Dermis microvascular lymphatic vessel endothelial cell (primary cell): ENCODE results near the gene LCP2. TPM values are rescaled to one million over a fixed set of nuclear protein-coding genes. Genes with fewer than 3 reads are reported as not detected.

ENCODE experiments used
- DNase-seq, 2 donors: peaks; one replicate each; pipeline versions ENCODE4 v3.0.0 to v3.0.0-alpha.2; 2010; ENCODE audit warnings: low read depth in 2 of 2
- total RNA-seq: library from RNA; depleted of rRNA; stranded (reverse); fragments of >200 nt; gene quantifications from 2 replicates; pipeline ENCODE4 v1.2.1, GENCODE V29; 2014

The LCP2 gene
- total RNA-seq, result 0.13 and 0.26 TPM in 2 replicates

DNA sequence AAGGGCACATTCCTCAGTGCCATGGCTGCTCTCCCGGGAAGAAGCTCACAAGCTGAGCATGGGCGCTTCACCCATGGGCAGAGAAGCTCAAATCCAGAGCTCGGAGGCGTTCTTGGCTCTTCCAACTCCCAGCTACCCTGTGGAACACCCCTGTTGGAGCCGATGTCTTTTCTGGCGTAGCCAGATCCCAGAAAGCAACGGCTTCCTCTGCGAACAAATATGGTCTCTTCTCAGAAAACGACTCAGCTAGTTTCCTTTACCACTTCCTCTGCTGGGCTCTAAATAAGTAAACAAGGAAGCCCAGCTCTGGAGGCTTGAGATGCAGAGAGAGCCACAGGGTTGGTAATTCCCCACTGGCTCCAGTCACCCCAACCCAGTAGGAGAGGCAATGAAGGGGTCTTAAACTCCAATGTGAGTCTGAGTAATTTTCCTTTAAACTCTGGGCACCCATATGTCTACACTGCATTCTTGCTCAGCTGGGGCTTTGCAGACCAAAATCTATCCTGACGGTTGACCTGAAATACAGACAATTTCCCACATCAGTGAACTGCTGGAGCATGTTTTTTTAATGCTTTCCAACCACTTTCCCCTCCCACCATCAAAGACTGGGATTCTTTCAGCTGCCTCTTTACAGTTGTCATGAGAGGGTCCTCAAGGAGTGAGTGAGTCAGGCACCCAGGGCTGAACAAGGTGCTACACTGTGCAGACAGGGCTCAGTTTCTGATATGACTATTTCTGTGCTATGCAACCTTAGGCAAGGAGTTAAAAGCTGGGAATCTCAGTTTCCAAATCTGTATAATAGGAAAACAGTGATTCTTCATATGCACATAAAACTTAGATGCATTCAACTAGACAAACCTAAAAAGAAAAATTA is at the start of gene LCP2:
TSS of gene LCP2 (minus strand) at position 189 of the 874 bp plus-strand sequence. CDS start at position 23, 166 bp downstream.
- no peak for DNase-seq

DNA sequence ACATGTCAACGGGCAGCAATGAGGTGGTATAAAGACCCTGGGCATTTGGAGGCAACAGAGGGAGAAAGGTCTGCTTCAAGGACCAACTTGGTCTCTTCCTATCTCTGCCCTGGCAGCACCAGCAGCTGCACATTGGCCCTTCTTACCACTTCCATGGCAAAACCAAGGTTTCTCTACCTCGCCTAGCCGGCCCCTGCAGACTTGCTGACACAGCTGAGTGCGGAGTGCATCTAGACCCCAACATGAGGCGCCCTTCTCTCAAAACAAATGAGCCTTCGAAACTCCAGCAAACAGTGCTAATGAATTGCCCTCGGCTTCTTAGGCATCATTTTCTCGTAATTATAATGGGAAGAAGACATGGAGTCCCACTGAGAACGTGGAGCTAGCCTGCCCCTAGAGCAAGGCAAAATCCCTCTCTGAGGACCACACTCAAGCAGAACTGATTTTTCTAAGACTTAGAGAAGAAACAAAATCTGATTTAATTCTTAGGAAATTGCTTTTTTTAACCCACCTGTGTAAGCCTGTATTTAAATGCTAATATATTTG is 49.5 kb upstream of the LCP2 start:
- DNase-seq, result no peak

DNA sequence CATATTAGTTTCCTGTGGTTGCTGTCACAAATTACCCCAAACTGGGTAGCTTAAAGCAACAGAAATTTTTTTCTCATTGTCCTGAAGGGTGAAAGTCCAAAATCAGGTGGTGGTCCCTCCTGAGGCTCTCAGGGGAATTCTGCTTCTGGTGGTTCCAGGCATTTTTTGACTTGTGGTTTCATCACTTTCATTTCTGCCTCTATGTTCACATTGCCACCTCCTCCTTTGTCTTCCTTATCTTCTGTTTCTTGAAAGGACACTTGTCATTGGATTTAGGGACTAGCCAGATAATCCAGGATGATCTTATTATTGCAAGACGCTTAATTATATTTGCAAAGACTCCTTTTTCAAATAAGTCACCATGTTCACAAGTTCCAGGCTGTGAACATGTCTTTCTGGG is 48.4 kb upstream of the LCP2 start:
- DNase-seq, result no peak

DNA sequence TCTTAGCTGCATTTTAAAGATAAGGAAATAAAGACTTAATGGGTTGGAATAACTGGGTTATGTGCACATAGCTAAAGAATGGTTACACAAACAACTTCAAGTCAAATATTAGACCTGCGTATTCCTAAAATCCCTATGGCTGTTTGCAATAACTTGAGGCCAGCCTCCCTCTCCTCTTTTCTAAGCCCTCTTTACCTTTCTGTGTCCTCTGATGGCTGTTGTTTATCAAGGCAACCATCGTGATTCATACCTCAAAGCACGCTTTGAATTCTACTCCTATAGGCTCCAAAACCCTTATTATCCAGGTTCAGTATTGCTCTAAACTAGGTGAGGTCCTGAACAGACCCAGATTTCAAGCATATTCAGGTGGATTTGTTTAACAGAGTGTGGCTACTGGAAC is 45.6 kb upstream of the LCP2 start:
- DNase-seq, result no peak

DNA sequence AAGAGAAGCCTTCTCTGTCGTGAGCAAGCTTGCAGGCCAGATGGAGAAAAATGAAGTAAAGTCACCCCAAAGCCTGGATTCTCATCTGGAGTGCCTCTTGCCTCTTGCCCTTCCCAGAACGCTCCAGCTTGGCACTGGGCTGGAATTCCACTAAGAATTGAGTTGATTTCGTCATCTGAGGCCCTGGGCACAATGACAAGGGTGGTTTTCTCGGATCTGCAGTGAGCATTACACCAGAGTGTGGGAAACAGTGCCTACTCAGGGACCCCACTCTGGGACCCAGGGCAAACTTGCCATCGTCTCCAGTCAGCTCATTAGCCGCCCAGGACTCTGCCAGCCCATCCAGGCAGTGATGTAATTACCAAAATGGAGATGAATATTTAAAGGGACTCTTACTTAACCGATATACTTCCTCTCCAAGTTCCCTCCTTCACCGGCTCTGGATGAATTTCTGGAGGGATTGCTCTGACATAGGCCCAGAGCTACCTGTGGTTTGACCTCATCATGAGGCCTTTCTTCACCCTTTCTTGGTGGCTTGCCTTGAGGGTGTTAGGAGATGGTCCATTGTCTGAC is 44.7 kb upstream of the LCP2 start:
- DNase-seq, result no peak

DNA sequence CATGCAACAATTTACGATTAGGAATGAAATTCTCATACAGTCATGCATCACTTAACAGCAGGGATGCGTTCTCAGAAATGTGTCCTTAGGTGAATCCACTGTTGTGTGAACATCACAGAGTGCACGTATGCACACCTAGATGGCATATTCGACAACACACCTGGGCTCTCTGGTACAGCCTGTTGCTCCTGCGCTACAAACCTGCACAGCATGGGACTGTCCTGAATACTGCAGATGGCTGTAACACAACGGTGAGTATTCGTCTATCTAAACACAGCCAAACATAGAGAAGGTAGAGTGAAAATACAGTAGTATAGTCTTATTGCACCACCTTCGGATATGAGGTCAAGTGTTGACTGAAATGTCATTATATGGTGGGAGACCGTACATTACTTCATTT is 44.0 kb upstream of the LCP2 start:
- DNase-seq, result no peak

DNA sequence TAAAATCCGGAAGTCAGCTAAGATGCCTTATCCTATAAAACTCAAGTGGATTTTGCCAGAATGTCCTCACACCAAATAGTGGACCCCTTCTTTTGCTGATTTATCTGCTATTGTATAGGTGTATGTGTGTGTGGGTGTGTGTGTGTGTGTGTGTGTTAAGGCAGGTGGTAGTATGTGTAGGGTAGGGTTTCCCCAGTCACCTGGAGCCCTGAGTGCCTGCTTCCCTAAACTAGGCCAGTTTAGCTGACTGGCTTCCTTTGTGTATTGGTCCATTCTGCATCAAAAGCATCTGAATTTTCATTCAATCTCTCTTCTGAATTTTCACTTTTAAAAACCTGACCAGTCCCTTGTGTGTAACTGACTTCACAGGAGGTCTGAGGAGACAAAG is 42.2 kb upstream of the LCP2 start:
- no peak for DNase-seq

DNA sequence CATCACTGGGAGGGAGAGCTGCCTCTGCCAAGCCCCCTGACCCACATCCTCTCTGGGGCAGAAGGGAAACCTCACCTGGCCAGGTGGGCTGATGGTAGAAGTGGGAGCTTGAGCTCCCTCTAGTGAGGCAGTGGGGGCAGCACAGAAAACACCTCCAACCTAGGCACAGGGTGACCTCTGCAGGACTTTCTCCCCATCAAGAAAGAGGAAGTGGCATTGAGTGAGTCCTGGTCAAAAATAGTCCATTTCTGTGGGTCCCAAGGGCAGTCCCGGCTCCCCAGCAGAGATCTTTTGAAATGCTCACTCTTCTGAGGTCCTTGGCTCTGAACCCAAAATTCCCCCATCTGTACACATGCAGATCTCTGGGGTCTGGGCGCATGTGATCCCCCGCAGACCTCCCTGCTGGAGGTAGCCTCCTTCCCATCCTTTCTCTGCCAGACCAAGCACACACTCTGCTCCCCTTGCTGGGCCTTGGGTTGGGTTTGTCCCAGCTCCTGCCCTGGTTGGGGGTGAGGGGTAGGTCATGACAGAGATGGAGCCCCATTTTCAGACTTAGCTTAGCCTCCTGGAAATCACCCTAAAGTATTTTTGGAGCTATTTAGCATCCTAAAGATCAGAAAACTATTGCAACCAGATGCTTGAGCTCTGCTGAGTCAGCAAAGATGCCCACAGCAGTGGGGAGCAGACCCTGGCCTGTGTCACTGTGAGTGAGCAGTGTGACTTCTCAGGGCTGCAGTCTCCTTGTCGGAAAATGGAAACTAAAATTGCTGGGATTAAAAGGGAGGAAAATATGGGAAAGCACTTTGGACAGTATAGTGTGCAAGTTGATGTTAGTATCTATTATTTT is 41.6 kb upstream of the LCP2 start:
- no peak for DNase-seq

DNA sequence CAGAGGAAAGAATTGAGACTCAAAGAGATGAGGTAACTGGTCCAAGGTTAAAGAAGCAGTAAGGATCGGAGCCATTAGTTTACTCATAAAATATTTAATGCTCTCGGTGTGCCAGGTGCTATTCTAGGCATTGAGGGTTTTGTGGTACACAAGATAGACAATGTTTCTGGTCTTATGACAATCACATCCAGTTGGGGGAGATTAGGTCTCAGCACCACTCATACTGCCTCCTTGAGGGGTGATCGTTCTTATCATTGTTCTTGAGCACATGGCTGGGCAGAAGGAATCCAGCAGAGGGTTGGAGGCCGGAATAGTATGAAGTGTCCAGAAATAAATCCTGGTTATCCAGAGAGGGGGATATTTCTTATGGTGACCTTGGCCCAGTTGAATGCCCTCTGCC is 40.7 kb upstream of the LCP2 start:
- DNase-seq, result no peak

DNA sequence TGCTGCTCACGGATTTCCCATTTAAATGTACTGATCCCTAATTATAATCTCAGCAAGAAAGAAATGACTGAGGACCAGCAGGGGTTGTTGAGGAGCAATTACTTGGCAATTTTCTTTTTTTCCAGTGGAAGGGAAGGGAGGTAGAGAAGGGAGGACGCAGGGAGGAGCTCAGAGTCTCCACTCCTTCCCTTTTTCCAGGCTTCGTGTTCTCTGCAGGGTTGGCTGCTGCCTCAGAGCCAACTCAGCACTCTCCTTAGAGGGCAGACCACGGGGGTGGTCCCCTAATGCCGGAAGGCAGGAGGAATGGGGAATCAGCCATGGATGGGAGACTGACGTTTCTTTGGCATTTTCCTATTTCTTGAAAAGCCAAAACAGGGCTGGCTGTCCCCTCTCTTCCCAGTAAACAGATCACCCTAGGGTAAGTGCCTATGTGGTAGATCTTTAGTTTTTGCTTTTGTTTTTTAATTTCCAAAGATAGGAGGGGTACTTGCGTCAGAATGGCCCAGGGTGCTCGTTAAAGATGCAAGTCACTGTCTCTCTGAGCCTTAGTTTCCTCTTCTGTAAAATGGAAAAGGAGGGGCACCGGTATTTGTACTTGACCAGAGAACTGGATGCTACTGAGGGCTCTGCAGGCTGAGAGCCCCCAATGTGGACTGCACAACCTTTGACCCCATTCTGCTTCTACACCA is 39.6 kb upstream of the LCP2 start:
- DNase-seq, result no peak

DNA sequence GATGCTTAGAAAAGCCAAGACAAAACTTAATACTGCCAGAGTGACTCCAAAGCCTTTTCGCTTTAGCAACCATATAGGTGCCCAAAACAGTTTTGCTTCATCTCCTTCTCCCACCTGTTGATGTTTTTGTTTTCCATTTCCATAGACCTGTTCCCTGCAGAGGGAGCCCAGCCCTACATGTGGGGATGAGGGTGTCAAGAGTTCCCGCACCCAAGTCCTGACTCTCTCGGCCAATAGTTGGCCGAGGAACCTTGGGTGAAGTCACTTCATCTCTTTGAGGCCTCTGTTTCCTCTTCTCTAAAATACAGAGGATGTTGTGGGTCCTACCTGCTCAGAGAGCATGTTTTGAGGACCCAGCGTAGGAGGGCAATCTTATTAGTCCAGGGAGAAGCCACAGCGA is 38.5 kb upstream of the LCP2 start:
- DNase-seq, result no peak

DNA sequence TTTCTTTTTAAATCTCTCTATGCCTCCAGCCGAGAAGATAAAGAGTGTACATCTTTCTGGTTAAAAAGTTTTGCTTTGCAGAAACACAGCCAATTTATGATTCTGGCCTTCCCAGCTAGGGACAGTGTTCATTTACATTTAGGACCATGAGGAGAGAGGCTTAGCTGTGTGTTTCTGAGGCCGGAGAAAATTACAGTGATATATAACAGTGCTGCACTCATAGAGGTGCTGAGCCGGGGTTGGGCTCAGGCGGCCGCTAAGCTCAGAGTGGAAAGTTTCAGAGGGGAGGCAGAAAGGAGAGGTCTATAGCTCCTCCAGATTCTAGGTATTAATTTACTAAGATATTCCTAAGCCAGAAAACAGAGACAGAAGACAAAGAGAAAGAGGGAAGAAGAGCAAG is 37.0 kb upstream of the LCP2 start:
- no peak for DNase-seq

DNA sequence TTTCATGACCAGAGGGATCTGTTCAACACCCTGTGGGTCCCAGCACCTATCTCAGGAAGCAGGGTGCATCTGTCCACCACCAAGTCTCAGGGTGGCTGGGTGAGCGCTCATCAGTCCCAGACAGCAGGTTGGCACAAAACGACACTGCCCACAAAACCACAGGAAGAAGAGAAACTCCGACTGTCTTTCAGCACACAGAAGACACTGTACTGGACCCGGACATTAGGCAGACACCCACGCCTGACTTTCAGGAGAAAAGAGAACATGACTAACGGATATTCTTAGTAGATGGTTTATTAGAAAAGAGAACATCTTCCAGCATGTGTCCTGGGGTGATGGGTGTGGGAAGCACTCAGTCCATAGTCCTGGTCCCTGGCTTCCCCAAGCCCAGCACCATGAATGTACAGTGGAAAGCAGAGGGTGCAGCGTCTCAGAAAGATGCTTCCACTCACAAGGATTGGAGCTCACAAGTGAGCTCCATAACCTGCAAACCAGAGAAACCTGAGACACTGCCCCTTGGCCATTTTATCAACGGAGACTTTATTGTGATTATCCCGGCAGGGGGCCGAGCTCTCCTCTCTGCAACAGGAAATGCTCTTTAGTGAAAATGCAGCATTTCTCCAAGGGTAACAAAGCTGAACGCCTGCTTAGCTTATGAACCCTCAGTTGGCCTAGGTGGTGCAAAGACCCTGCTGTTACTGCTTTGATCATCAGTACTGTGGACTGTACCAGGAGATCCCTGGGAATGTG is 35.8 kb upstream of the LCP2 start:
- no peak for DNase-seq

DNA sequence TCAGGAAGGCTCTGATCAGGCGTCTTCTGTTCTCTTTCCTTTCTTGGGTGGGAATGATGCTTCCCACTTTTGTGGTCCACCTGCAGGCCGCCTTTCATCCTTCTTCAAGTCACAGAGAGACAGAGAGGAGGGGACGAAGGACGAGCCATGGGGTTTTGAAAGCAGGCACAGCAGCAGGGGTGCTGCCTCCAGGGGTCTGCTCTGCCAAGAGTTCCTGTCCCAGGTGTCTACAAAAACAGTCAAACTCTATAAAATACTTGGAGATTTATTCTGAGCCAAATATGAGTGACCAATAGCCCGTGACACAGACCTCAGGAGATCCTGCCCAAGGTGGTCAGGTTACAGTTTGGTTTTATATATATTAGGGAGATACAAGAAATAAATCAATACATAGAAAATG is 34.5 kb upstream of the LCP2 start:
- DNase-seq, result no peak

DNA sequence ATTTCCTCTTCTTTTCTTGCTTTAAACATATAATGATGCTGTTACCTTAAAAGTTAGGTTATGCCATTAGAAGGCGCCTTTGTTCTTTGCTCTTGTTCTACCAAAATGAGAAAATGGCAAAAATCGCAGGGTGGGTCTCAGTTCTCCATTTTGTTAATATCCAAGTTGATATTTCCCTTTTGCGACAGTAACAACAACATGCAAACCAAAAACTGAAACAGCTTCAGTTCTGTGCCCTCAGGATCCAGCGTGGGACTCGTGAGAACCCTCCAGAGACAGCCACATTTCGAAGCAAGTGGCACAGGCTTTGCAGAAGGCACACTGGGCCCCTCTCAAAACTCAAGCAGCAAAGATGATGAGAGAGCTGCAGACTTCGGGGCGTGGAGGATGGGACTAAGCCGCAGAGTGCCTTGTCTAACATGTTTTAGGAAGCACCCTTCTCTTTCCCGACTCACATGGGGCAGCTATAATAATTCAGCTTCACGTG is 33.0 kb upstream of the LCP2 start:
- DNase-seq, result no peak

DNA sequence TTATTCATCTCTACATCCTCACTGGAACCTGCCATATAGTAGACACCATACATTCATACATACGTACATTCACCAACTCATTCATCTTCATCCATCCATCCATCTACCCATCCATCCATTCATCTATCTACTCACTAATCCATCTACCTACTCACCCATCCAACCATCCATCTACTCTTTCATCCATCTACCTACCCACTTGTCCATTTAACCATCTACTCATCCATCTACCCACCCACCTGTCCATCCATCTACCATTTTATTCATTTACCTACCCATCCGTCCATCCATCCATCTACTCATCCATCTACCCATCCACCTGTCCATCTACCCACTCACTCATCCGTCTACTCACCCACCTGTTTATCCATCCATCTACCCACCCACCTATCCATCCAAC is 31.9 kb upstream of the LCP2 start:
- no peak for DNase-seq

DNA sequence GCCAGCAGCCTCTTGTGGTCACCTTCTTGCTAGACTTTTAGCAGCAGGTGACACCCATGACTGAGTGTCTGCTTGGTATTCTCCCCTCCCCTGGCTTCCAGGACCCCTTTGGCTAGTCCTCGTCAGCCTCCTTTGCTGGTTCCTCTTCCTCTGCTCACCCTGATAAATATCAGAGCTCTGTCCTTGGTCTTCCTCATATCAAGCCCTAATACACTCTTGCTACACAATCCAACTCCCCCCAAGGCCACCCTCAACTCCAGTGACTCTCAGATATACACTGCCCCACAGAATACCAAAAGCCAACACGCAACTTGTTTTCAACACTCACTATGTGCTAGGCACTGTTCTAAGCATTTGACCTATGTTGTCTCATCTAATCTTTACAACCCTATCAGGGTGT is 30.3 kb upstream of the LCP2 start:
- DNase-seq, result no peak

DNA sequence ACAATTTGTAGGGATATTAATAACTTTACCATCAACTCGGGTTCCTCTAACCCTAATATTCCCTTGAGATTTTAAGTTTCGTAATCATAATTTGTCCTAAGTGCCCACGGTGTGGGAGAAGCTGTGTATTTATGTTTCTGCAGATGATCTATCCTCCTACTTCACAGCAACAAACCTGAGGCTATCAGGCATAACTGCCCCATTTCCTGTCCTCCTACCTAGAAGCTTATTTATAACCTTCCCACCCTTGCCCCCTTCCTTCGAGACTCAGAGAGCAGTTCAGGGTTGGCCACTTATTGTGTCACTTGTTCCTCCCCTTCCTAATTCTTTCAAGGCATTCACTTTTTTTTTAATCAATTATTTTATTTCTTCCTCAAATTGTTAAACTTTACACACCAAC is 29.6 kb upstream of the LCP2 start:
- no peak for DNase-seq

DNA sequence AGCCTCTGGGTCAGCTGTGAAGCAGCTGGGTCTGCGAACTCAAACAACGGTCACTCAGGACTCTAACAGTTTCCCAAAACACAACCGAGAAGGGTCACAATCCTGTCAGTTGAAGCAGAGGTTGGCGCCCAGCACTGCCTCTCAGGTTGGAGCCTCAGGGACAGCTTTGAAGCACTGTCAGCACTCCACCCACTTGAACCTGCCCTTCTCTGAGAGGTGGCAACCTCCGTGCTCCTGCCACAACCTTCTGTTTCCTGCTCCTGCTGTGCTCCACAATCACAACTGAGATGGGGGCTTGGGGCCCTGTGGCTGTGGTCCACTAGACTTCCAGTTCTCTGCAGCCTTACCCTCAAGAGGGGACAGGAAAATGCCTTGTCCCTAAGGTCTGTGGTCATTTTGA is 21.7 kb upstream of the LCP2 start:
- no peak for DNase-seq

DNA sequence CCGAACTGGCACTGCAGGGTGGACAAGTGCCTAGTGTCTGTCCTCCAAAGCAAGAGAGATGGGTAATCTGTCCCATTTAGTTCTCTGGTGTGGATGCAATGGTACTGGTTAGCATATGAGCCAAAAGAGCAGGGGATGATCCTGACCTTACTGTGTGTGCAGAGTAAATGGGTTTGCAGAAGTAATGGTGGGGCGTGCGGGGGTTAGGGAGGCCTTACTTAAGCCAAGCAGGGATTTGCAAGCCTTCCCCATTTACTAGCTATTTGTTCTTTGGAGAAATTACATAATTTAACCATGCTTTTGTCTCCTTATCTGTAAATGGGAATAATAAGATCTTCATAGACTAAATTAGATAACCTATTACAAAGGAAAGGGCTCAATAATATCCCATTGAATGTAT is 19.9 kb upstream of the LCP2 start:
- no peak for DNase-seq

DNA sequence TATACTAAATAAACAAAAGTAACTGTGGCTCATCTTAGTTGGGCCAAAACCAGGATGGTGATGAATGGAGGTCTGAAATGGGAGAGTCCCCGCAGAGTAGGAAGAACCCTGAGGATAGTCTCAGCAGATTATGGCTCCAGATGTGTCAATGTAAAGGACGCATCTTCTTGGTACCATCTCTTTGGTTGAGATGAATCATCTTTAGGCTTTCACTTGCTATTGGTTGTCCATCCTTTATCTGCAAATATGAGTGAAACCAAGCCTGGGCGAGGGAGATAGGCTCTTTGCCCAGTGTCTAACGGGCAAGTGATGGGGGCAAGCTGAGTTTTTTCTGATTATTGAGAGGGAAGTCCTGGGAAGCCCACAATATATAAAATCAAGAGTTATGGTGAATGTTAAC is 19.4 kb upstream of the LCP2 start:
- no peak for DNase-seq
